Measurements from ENCODE around the gene SENP5. TPM values are rescaled to one million over a fixed set of nuclear protein-coding genes. Genes with fewer than 3 reads are reported as not detected.

The SENP5 gene
- total RNA-seq, 1 donor from 2014 or later: 34.4 TPM

DNA sequence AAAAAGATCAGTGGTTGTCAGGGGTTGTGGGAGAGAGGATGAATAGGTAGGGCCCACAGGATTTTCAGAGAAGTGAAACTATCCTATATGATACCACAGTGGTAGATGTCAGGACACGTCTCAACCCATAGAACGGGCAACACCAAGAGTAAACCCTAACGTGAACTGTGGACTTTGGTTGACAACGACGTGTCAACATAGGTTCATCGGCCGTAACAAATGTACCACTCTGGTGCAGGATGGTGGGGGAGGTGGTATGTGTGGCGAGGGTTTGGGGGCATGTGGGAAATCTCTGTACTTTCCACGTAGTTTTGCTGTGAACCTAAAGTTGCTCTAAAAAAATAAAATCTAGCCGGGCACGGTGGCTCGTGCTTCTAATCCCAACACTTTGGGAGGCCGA is 113.9 kb downstream of the SENP5 start:
- Histone ChIP-seq H3K4me1 (ENCODE audit: control insufficient read depth in 3 of 3, insufficient read depth in 3 of 3, low read length in 3 of 3) (peaks cover 0 to 2% (median 0%) of the 10 kb centered on the region in 3 donors), H3K4me3 (ENCODE audit: low read length in 3 of 3) (no peak overlapping the region), H3K9ac (ENCODE audit: low read depth in 1 of 3, low read length in 3 of 3) (no peak overlapping the region), H3K9me3 (ENCODE audit: control insufficient read depth in 3 of 3, low read length in 3 of 3) (no peaks in the 10 kb centered on the region), H3K27me3 (ENCODE audit: control insufficient read depth in 3 of 3, insufficient read depth in 3 of 3, low read length in 3 of 3) (peaks cover 0 to 4% (median 2%) of the 10 kb centered on the region in 3 donors), H3K27ac (ENCODE audit: low read depth, low read length) (no peak overlapping the region), H3K36me3 (ENCODE audit: control insufficient read depth in 3 of 3, insufficient read depth in 3 of 3, low read length in 3 of 3) (no peaks in the 10 kb centered on the region)

DNA sequence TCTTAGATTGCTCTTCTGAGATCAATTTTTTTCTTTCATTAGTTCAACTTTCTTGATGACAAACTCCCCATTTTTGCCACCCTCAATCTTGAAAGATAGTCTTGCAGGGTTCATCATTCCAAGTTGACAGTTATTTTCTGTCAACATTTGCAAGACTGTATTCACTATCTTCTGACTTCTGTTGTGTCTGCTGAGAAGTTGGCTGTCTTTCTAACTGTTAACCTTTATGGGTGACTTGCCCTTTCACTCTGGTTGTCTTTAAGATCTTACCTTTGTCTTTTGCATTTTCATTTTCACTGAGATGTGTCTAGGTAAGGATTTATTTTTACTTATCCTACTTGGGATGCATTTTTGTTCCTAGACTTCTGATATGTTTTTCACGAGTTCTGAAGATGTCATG is 115.5 kb downstream of the SENP5 start:
- H3K27me3 ChIP-seq (ENCODE audit: control insufficient read depth in 3 of 3, insufficient read depth in 3 of 3, low read length in 3 of 3): peaks cover 0 to 12% (median 2%) of the 10 kb centered on the region in 3 donors
- H3K4me1 ChIP-seq (ENCODE audit: control insufficient read depth in 3 of 3, insufficient read depth in 3 of 3, low read length in 3 of 3): peaks cover 0 to 2% (median 0%) of the 10 kb centered on the region in 3 donors
- no peak overlapping the region for H3K4me3 ChIP-seq (ENCODE audit: low read length in 3 of 3)
- H3K9me3 ChIP-seq (ENCODE audit: control insufficient read depth in 3 of 3, low read length in 3 of 3): no peaks in the 10 kb centered on the region
- no peaks in the 10 kb centered on the region for H3K36me3 ChIP-seq (ENCODE audit: control insufficient read depth in 3 of 3, insufficient read depth in 3 of 3, low read length in 3 of 3)
- no peak overlapping the region for H3K27ac ChIP-seq (ENCODE audit: low read depth, low read length)
- no peak overlapping the region for H3K9ac ChIP-seq (ENCODE audit: low read depth in 1 of 3, low read length in 3 of 3)

Other genes with a start within 250 kb of the SENP5 start
- 1.6 TPM for gene NRROS, start 228.2 kb upstream of the SENP5 start, total RNA-seq
- 2.6 TPM for gene CEP19, start 155.7 kb upstream of the SENP5 start, total RNA-seq
- 12.5 TPM for gene PIGX, start 155.5 kb upstream of the SENP5 start, total RNA-seq
- gene PAK2, start 128.1 kb upstream of the SENP5 start, total RNA-seq: 24.5 TPM
- gene NCBP2, start 74.6 kb downstream of the SENP5 start, total RNA-seq: 30.8 TPM
- gene PIGZ, start 100.9 kb downstream of the SENP5 start, total RNA-seq: 1.0 TPM
- 8.9 TPM for gene MELTF, start 161.9 kb downstream of the SENP5 start, total RNA-seq

All from skeletal muscle tissue (tissue), 4 donors.